Right lobe of liver (tissue), 6 donors: Measurements from ENCODE around the gene TRIM28. TPM values are rescaled to one million over a fixed set of nuclear protein-coding genes. Genes with fewer than 3 reads are reported as not detected.

Experiments
- ATAC-seq, 4 donors: fragments of 200-7000 bp; cut with Tn5 transposase; one replicate each; pipeline ENCODE4 v1.9.1; 2020; ENCODE audit warnings: mild to moderate bottlenecking in 4 of 4, moderate library complexity in 4 of 4
- DNase-seq, 3 donors: peaks; one replicate each; pipeline ENCODE4 v3.0.0-alpha.2; 2020
- H3K27ac ChIP-seq, 3 donors: fragments of 200-600 bp; one replicate each; pipeline ENCODE4 v1.8.0; 2022
- H3K27me3 ChIP-seq, 2 donors: fragments of 200-600 bp; one replicate each; pipeline ENCODE4 v1.8.0; 2022
- H3K36me3 ChIP-seq, 4 donors: fragments of 200-600 bp; sonication (generic) in 1 of 4; one replicate each; pipeline versions ENCODE4 v1.5.1 to v1.8.0; 2017 to 2022; ENCODE audit warnings: control low read depth in 1 of 4
- H3K4me1 ChIP-seq, 4 donors: fragments of 200-600 bp; sonication (generic) in 1 of 4; one replicate each; pipeline versions ENCODE4 v1.5.1 to v1.8.0; 2017 to 2022; ENCODE audit warnings: control low read depth in 1 of 4
- H3K4me3 ChIP-seq, 3 donors: fragments of 200-600 bp; one replicate each; pipeline ENCODE4 v1.8.0; 2022
- H3K9me3 ChIP-seq, 4 donors: fragments of 200-600 bp; sonication (generic) in 1 of 4; one replicate each; pipeline versions ENCODE4 v1.5.1 to v1.8.0; 2017 to 2022; ENCODE audit warnings: control low read depth in 1 of 4
- POLR2A ChIP-seq: fragments of 450-650 bp; IDR thresholded peaks from one replicate; pipeline ENCODE4 v1.6.1; 2017; ENCODE audit warnings: antibody characterized with exemption, mild to moderate bottlenecking
- WGBS: methylation state at CpG from one replicate; pipeline ENCODE4 v1.1.6; 2018; ENCODE audit warnings: low coverage, low lambda C conversion rate; ENCODE audit not compliant: insufficient coverage; ENCODE audit errors: missing lambda C conversion rate; 5-methylcytosine and 5-hydroxymethylcytosine counted together
- intact Hi-C, 2 donors: fragments of 100-400 bp; cut with DNase I; formaldehyde crosslinking; loops; one replicate each; pipeline versions ENCODE4 v1.11.2 to v1.14.1; 2022
- total RNA-seq, 6 experiments: library from RNA; depleted of rRNA in 2 of 6; stranded (reverse); fragments of >200 nt in 2 of 6; fragmentation: NEBNext Ultra II Directional in 3 of 6; extraction: Animal tissue kit (Norgen Biotek cat#: 25700) in 3 of 6; gene quantifications; one replicate each; pipeline versions ENCODE4 v1.1.0 to v1.2.4, GENCODE V29; 2016 to 2023
- TF ChIP-seq, protein P1 (sequence below), 4 donors: fragments of 200-600 bp in 3 of 4; fragments of 450-650 bp in 1 of 4; IDR thresholded peaks; one replicate each; pipeline versions ENCODE4 v1.5.1 to v1.8.0; 2016 to 2022; ENCODE audit warnings: antibody characterized with exemption in 4 of 4, mild to moderate bottlenecking in 2 of 4
- donor health status: DM: no; HTN: yes; CAD: no.
- donor health status: DM: no; HTN: no; CAD: no.
- donor health status: DM: no; HTN: no; CAD: no.
- donor health status: DM: no; HTN: yes; CAD: no.
- donor health status: DM: no; HTN: yes; CAD: no.

TRIM28 gene
- total RNA-seq, 6 experiments from 2014 or later: 75.4 to 106 (median 94.7) TPM

DNA sequence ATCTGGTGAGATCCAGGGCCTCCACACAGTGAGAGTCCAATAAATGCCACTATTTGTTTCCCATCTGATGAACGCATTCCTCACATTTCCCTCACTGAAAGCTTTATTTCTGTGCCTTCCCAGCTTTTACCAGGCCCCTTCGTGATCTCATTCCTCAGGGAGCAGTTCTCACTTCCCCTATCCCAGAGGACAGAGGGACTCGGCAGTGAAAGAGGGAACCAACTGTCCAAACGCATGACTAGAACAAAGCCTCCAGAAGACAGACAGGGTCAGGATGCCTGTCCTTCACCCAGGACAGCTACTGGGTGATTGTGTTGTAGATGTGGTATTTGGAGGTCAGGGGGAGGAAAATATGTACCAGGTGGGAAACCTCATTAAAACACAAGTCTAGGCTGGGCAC, 22.2 kb upstream of the TRIM28 start:
- no peak for DNase-seq
- peaks cover 0 to 18% (median 8%) of the 10 kb centered on the region in 4 donors for H3K4me1 ChIP-seq

DNA sequence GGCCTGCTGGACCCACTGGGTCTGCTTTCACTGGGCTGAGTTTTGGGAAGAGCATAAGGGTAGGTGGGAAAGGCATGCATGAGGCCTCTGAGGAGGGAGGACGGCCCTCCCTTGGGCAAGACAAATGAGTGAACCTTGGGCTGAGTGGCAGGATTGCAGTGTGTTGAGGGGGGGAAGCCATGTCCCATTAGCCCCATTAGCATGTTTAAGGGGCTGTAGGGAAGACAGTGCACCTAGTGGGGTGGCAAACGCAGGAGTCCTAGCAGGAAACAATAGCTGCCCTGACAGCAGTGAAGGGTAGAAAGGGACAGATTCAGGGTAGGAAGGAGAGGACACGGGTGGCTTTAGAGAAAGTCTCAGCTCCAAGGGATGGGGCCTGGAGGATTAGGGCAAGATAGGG, 21.2 kb upstream of the TRIM28 start:
- no peak for ATAC-seq
- H3K27me3 ChIP-seq: no peaks in the 10 kb centered on the region
- no peaks in the 10 kb centered on the region for H3K36me3 ChIP-seq
- no peak overlapping the region for H3K27ac ChIP-seq
- 92% methylated on average over 3 of the region's 3 CpGs for WGBS
- TF ChIP-seq, protein P1, sequence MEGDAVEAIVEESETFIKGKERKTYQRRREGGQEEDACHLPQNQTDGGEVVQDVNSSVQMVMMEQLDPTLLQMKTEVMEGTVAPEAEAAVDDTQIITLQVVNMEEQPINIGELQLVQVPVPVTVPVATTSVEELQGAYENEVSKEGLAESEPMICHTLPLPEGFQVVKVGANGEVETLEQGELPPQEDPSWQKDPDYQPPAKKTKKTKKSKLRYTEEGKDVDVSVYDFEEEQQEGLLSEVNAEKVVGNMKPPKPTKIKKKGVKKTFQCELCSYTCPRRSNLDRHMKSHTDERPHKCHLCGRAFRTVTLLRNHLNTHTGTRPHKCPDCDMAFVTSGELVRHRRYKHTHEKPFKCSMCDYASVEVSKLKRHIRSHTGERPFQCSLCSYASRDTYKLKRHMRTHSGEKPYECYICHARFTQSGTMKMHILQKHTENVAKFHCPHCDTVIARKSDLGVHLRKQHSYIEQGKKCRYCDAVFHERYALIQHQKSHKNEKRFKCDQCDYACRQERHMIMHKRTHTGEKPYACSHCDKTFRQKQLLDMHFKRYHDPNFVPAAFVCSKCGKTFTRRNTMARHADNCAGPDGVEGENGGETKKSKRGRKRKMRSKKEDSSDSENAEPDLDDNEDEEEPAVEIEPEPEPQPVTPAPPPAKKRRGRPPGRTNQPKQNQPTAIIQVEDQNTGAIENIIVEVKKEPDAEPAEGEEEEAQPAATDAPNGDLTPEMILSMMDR (IDR thresholded peaks at IDR 0.05): no peak
- no peak for TF ChIP-seq POLR2A
- no peak overlapping the region for H3K4me3 ChIP-seq
- peaks cover 0 to 18% (median 8%) of the 10 kb centered on the region in 4 donors for H3K4me1 ChIP-seq
- intact Hi-C loops: no loop called here
- no peak for DNase-seq
- H3K9me3 ChIP-seq: no peaks in the 10 kb centered on the region

More for the DNA sequence above, 22.2 kb upstream of the TRIM28 start:
- intact Hi-C loops: no loop called here
- Histone ChIP-seq H3K27ac (no peak overlapping the region), H3K27me3 (no peaks in the 10 kb centered on the region), H3K9me3 (no peaks in the 10 kb centered on the region), H3K4me3 (no peak overlapping the region), H3K36me3 (peaks cover 0 to 6% (median 3%) of the 10 kb centered on the region in 4 donors)
- TF ChIP-seq, protein P1 (IDR thresholded peaks at IDR 0.05): no peak
- no peak for TF ChIP-seq POLR2A
- WGBS: 69% methylated on average over 4 of the region's 4 CpGs
- ATAC-seq: no peak

DNA sequence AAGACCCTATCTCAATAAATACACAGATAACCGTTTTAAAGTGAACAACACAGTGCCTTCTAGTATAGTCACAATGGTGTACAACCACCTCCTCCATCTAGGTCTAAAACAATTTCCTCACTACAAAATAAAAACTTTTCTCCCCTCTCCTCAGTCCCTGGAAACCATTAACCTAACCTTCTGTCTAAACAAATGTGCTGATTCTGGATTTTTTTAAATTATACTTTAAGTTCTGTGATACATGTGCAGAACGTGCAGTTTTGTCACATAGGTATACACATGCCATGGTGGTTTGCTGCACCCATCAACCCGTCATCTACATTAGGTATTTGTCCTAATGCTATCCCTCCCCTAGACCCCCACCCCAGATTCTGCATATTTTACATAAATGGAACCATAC, 14.5 kb upstream of the TRIM28 start:
- Histone ChIP-seq H3K27me3 (no peaks in the 10 kb centered on the region), H3K9me3 (no peaks in the 10 kb centered on the region), H3K27ac (no peak overlapping the region), H3K36me3 (no peaks in the 10 kb centered on the region), H3K4me3 (no peak overlapping the region), H3K4me1 (no peaks in the 10 kb centered on the region)
- ATAC-seq: no peak
- TF ChIP-seq, protein P1 (IDR thresholded peaks at IDR 0.05): no peak
- TF ChIP-seq POLR2A: no peak
- intact Hi-C loops: no loop called here
- WGBS: 42% methylated on average over 3 of the region's 3 CpGs
- DNase-seq: no peak

DNA sequence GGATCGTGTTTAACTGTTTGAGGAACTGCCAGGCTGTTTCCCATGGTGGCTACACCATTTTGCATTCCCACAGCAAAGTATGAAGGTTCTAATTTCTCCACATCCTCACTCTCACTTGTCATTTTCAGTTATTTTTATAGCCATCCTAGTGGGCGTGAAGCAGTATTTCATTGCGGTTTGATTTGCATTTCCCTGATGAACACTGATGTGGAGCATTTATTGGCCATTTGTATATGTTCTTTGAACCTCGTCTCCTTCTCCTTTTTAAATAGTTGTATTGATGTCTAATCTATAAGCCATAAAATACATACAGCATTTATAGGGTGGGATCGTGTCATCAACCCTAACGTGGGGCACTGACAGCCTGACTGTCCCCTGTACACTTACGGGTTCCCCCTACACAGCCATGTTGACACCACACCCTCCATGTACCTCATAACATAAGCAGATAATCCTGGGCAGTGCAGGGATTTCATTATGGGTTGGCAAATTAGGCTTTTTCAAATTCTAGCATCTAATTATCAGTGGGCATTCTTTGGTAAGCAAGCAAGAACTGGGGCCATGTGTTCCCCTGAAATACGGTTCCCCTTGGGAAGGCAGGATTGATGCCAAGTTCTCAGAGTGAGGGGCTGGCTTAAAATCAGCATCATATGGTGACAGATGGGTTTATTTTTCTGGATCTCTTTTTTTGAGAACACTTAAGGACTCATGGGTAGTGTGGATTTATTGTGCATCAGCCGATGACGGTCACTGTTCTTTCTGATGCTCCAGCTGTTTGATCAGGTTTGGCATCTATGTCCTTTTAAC, 12.6 kb upstream of the TRIM28 start:
- no peak overlapping the region for H3K27ac ChIP-seq
- no peaks in the 10 kb centered on the region for H3K4me1 ChIP-seq
- TF ChIP-seq POLR2A: no peak
- TF ChIP-seq, protein P1 (IDR thresholded peaks at IDR 0.05): no peak
- ATAC-seq (no peak), DNase-seq (no peak)
- WGBS: 59% methylated on average over 10 of the region's 10 CpGs
- no peak overlapping the region for H3K4me3 ChIP-seq
- no peaks in the 10 kb centered on the region for H3K27me3 ChIP-seq
- intact Hi-C loops: no loop called here
- no peaks in the 10 kb centered on the region for H3K36me3 ChIP-seq
- H3K9me3 ChIP-seq: no peaks in the 10 kb centered on the region
